HG03520 (cell line): ENCODE data around the gene LRIT1.
A peak's percentile ranks its signal among the peaks of the same experiment; 100 is the strongest.

Source experiments
- ATAC-seq: cut with Tn5 transposase; IDR thresholded peaks from one replicate; pipeline ENCODE4 v1.9.1; 2021; ENCODE audit warnings: mild to moderate bottlenecking, moderate library complexity; ENCODE audit not compliant: unreplicated experiment

LRIT1 gene

DNA sequence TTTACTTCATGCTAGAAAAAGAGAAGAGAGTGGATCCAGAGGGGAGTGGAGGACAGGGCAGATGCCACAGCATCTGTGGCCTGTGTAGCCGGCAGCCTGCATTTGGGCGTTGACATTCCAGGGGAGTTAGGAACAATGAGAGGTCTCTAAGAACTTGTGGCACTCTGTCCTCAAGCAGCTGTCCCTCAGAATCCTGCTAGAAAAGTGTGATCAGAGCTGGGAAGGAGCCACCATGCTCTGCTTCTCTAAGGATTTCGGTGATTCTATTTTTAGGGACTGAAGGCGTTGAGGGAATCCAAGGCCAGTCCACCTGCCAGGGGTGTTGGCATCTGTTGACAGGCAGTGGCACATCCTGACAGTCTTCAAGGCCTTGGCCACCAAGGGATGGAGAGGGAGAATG lies 23.6 kb downstream of the LRIT1 start:
- no peak for ATAC-seq

GRCh38 chr10:84216834-84217233 lies 24.5 kb downstream of the LRIT1 start:
- ATAC-seq: no peak

DNA sequence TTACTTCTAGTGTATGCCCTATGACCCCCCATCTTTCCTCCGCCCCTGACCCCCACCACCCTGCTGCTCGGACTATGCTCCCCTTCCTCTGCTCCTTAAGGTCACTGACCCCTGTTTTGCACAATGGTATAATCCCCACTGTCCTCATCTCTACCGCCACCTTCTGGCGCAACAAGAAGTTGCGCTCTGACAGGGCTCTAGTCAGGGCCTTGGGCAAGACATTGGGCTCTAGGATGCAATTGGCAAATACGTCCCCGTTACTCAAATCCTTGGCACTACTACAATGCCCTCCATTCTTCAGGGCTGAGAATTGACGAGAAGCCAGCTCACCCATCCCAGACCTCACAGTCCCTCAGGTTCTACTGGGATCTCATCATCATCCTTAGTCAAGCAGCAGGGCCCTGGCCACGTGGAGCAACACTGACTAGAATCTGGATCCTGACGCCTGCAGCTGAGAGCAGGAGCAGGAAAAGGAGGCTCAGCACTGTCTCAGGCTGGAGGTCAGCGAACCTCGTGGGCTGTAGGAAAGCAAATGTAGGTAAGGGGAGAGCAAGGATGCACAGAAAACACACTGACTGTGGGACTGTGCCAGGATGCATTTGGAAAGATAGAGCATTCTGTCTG lies 26.6 kb downstream of the LRIT1 start:
- ATAC-seq: peak; percentile 84

GRCh38 chr10:84214046-84214572 lies 27.2 kb downstream of the LRIT1 start:
- no peak for ATAC-seq

- no peak for ATAC-seq
Measured at GRCh38 chr10:84213076-84213475, 28.3 kb downstream of the LRIT1 start.

DNA sequence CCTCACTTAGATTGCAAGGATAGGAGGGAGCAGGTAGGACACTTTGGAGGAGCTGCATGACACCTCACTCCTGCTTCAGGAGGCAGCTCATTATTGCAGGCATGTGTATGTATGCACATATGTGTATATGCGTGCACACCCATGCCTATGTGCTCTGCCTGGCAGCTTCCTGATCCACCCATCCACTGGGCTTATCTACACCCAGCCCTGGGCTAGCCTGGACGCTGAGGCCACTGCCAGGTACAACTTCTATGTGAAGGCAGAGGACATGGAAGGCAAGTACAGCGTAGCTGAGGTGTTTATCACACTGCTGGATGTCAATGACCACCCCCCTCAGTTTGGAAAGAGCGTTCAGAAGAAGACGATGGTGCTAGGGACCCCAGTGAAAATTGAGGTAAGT lies 29.3 kb downstream of the LRIT1 start:
- ATAC-seq: no peak

GRCh38 chr10:84211566-84211965 lies 29.8 kb downstream of the LRIT1 start:
- ATAC-seq: no peak

GRCh38 chr10:84208023-84208422 lies 33.3 kb downstream of the LRIT1 start:
- ATAC-seq: no peak

- no peak for ATAC-seq
Measured at GRCh38 chr10:84205853-84206525, 35.4 kb downstream of the LRIT1 start.

- ATAC-seq: peak; percentile 76
Measured at GRCh38 chr10:84205049-84205852, 36.1 kb downstream of the LRIT1 start.

- no peak for ATAC-seq
Measured at GRCh38 chr10:84204610-84205009, 36.7 kb downstream of the LRIT1 start.

DNA sequence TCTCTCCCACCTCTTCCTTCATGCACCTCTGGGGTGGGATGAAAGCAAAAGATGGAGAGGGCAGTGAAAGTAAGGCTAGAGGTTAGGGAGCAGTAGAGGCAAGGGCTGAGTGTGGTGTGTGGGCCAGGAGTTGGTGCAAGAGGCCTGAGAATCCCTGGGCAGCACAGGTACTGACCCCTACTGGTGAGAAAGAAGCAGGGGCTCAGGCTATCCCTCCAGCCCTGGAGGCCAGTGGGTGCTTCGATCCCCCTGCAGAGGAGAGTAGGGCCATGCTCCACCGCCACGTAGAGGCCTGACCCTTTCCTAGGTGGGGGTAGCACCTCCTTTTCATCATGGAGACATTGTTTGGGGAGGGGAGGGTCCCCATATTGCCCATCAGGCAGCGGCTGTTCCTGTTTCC lies 37.2 kb downstream of the LRIT1 start:
- peak; percentile 64 for ATAC-seq

DNA sequence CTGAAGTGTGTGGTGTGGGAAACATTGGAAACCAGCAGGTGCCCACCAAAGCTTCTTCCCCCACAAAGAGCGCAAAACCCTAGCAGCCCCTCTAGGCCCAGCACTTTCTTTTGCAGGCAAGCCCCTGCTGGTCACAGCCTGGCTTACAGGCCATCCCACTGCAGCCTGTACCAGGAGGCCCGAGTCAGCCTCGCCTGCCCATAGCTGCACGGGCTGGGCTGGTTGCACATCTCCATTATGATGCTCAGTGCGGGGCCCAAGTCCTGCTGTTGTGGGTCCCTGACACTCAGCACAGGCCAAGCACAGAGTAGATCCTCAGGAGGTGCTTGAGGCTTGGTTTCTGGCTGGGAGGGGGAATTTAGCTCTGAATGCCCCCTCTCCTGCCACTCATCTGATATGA lies 39.0 kb downstream of the LRIT1 start:
- no peak for ATAC-seq

- no peak for ATAC-seq
Measured at GRCh38 chr10:84201682-84202081, 39.7 kb downstream of the LRIT1 start.

DNA sequence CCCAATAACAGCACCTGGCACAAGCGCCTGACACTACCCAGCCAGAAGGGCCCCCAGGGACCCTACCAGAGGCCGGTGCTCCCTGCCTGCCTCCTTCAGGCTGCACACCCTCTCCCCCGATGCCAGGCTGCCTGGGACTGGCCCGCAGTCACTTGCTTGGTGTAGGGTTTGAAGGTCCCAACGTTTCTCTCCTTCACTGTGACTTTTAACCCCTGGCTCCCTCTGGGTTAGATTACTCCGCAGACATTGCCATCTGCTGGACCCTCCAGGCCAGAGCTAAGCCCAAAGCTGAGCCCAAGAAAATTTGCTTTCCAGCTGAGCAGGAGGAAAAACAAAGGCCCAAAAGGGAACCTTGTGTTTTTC lies 40.1 kb downstream of the LRIT1 start:
- no peak for ATAC-seq

GRCh38 chr10:84200537-84201243 lies 40.7 kb downstream of the LRIT1 start:
- ATAC-seq: no peak

GRCh38 chr10:84198206-84198915 lies 43.0 kb downstream of the LRIT1 start:
- ATAC-seq: no peak

GRCh38 chr10:84197643-84198042 lies 43.7 kb downstream of the LRIT1 start:
- ATAC-seq: no peak

DNA sequence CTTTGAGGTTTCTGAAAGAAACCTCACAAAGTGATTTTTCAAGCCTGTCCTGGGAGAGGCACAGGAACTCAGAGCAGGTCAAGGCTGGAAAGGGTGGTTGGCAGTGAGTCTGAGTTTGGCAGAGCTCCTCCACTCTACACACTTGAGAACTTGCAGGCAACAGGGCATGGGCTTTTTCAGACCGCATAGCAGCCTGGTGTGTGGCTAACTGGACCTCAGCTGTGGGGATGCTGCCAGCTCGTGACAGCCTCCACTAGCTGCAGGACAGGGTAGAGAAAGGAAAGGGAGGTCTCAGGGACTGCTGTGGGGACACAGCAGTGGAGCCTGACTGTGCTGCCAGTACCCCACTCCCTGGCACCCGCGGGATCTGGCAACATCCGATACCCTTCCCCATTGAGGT lies 44.4 kb downstream of the LRIT1 start:
- no peak for ATAC-seq

DNA sequence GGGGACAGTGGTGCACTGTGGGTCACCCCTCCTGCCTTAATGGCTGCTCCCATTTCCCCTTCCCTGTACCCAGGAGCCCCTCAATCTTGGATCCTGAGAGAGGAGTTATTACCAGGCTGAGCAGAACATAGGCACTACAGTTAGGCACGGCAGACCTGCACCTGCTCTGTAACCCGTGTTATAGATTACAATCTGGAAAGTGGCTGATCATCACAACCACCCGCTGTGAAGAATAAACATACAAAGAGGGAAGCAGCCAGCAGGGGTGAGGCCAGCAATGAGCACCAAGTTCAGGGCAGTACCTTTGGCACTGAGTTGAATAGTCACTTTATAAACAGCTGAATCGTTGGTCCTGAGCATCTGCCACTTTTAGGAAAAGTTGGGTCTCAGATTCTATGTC lies 45.3 kb downstream of the LRIT1 start:
- no peak for ATAC-seq
